Lower leg skin (tissue), 4 donors: ENCODE results near the gene PIK3AP1. TPM values are rescaled to one million over a fixed set of nuclear protein-coding genes. Genes with fewer than 3 reads are reported as not detected.
A peak's percentile ranks its signal among the peaks of the same experiment; 100 is the strongest.

Experiments
- DNase-seq, 2 donors: peaks; one replicate each; pipeline ENCODE4 v3.0.0-alpha.2; 2019; ENCODE audit warnings: low spot score in 2 of 2
- H3K4me3 ChIP-seq: fragments of 200-600 bp; sonication (generic); 2 replicates; pipeline ENCODE4 v1.5.1; 2017; ENCODE audit warnings: mild to moderate bottlenecking, low read depth; ENCODE audit not compliant: poor library complexity, severe bottlenecking
- POLR2A ChIP-seq, 2 donors: fragments of 450-650 bp; IDR thresholded peaks; one replicate each; pipeline ENCODE4 v1.6.1; 2016 to 2017; ENCODE audit warnings: antibody characterized with exemption in 2 of 2, mild to moderate bottlenecking in 1 of 2, moderate library complexity in 1 of 2
- WGBS, 2 donors: methylation state at CpG; one replicate each; pipeline ENCODE4 v1.1.5; 2018; 5-methylcytosine and 5-hydroxymethylcytosine counted together
- intact Hi-C: fragments of 100-400 bp; cut with DNase I; formaldehyde crosslinking; loops from one replicate; pipeline ENCODE4 v1.15.0; 2023; ENCODE audit warnings: low total_unique reads
- total RNA-seq, 4 donors: library from RNA; depleted of rRNA; stranded (reverse); fragments of >200 nt; gene quantifications; one replicate each; pipeline ENCODE4 v1.1.0, GENCODE V29; 2016
- TF ChIP-seq, protein P1 (sequence below), 3 donors: fragments of 450-650 bp; IDR thresholded peaks; one replicate each; pipeline ENCODE4 v1.5.1; 2016; ENCODE audit warnings: antibody characterized with exemption in 3 of 3, mild to moderate bottlenecking in 3 of 3, moderate library complexity in 2 of 3

Gene PIK3AP1
- total RNA-seq, 4 donors from 2014 or later: 2.2 to 5.4 (median 3.5) TPM

DNA sequence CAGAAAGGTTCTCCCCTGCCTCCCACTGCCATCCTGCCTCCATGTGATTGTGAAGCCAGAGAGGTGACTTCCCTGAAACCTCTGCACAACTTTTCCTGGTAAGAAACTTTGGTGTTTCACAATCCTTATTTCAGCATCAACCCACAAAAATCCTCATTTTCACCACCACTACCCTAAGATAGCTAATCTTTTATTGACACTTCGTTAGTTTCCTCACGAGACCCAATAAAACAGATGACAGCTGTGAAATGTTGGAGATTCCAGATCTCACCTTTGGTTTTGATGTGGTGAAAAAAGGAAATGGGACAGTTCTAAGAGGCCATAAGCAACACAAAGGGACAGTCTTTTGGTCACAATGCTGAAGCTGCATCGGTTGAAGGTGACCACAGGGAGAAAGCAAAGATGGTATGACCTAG, 73.6 kb downstream of the PIK3AP1 start:
- H3K4me3 ChIP-seq: no peak overlapping the region
- 71 to 80% methylated on average over 3 of the region's 3 CpGs for WGBS, 2 donors
- intact Hi-C loops: no loop called here
- no peak for DNase-seq
- TF ChIP-seq POLR2A (IDR thresholded peaks at IDR 0.05): no peak
- TF ChIP-seq, protein P1, sequence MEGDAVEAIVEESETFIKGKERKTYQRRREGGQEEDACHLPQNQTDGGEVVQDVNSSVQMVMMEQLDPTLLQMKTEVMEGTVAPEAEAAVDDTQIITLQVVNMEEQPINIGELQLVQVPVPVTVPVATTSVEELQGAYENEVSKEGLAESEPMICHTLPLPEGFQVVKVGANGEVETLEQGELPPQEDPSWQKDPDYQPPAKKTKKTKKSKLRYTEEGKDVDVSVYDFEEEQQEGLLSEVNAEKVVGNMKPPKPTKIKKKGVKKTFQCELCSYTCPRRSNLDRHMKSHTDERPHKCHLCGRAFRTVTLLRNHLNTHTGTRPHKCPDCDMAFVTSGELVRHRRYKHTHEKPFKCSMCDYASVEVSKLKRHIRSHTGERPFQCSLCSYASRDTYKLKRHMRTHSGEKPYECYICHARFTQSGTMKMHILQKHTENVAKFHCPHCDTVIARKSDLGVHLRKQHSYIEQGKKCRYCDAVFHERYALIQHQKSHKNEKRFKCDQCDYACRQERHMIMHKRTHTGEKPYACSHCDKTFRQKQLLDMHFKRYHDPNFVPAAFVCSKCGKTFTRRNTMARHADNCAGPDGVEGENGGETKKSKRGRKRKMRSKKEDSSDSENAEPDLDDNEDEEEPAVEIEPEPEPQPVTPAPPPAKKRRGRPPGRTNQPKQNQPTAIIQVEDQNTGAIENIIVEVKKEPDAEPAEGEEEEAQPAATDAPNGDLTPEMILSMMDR (IDR thresholded peaks at IDR 0.05): no peak

DNA sequence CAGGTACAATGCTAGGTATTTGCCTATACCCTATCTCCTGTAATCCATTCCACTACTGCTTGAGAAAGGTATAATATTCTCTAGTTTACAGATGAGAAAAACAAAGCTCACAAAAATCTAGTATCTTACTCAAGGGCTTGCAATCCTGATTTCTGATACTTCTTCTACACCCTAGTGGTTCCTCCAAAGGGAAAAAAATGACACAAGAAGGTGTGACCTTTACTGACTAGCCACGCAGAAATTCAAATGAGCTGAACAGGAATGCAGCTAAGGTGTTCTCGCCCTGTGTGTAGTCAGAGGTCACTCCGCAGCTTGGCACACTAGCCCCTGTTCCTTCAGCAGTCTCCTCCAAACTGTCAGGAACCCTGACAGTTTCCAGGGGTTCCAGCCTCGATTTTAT, 74.0 kb downstream of the PIK3AP1 start:
- H3K4me3 ChIP-seq: no peak overlapping the region
- no peak for TF ChIP-seq POLR2A (IDR thresholded peaks at IDR 0.05)
- TF ChIP-seq, protein P1 (IDR thresholded peaks at IDR 0.05): no peak
- 75 to 76% methylated on average over 4 of the region's 4 CpGs for WGBS, 2 donors
- intact Hi-C loops: no loop called here
- no peak for DNase-seq

DNA sequence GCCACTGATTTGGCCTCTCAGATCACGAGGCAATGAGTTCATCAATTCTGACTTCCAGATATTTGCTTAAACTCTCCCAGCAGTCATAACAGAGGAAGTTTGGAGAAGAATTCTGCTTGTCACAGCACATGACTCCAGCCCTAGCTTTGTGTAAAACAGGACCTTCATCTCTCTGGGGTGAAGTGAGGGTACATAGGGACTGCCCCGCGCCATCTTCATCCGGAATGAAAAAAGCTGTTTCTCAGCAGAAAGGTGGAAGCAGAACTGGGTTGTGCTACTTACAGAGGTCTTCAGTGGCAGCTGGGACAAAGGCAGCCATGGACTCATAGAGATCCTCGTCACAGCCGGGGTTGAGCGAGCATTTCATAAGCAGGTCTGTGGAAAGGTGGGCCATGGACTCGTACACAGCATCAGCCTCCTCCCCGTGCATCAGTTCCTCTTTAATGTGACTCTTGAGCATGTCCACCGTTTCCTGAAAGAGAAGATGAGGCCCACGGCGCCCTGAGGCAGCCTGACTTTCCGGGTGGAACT, 75.1 kb downstream of the PIK3AP1 start:
- 84 to 85% methylated on average over 13 of the region's 13 CpGs for WGBS, 2 donors
- no peak overlapping the region for H3K4me3 ChIP-seq
- peak in 1 of 2 donors; percentile 33 for DNase-seq
- intact Hi-C loops: no loop called here
- no peak for TF ChIP-seq POLR2A (IDR thresholded peaks at IDR 0.05)
- TF ChIP-seq, protein P1 (IDR thresholded peaks at IDR 0.05): no peak

DNA sequence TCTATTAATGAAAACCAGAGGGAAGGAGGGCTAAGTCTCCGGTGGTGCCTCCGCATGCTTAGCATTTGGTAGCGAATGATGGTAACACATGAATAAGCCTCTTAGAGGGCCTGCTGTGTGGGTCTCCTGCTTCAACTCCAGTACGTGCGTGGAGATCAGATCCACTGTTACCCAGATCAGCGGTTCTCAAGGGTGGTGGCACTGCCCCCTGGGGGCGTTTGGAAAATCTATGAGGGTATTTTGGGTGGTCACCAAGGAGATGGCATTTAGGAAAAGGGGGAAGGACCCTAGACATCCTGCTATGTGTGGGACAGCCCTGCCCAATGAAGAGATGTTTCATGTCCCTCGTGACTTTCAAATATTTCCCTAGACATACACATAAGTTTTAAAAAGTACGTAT, 76.4 kb downstream of the PIK3AP1 start:
- no peak for TF ChIP-seq POLR2A (IDR thresholded peaks at IDR 0.05)
- TF ChIP-seq, protein P1 (IDR thresholded peaks at IDR 0.05): no peak
- H3K4me3 ChIP-seq: no peak overlapping the region
- intact Hi-C loops: no loop called here
- 83% methylated on average over 9 of the region's 9 CpGs for WGBS, 2 donors
- DNase-seq: no peak

DNA sequence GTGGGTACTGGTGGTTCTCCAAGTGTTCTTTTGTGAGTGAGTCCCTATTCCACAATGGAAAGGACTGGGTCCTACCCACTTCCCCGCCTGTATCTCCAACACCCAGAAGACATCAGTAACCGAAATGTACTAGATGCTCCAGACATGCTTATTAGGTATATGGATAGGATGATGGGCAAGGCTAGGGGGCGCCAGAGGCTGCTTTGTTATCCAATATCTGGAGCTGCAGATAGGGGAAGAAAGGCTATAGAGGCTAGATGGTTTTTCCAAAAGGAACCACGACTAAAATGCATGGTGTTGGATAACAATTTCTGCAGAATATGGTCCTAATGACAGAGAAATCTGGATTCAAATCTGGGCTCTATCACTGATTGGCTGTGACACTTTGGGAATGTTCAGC, 77.3 kb downstream of the PIK3AP1 start:
- peak; percentile 39 to 91 for DNase-seq
- intact Hi-C loops: no loop called here
- WGBS, 2 donors: 53 to 57% methylated on average over 4 of the region's 4 CpGs
- no peak overlapping the region for H3K4me3 ChIP-seq
- TF ChIP-seq POLR2A (IDR thresholded peaks at IDR 0.05): no peak
- TF ChIP-seq, protein P1 (IDR thresholded peaks at IDR 0.05): no peak

DNA sequence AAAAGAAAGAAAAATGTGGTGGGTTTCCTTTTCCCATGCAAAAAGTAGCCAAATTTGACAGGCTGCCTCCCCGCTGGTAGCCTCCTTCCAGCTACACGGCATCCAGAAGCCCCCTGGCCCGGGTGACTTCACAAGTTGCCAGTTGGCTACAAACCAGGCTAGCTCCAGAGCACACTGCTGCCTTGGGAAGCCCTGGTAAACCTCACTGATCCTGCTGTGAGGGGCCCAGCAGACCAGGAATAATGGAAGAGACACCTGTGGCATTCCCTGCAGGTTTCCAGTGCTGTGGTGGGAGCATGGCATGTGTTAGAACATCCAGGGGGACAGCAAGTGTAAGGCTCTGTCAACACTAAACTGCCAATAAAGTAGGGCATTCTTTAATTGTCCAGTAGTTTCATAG, 77.8 kb downstream of the PIK3AP1 start:
- H3K4me3 ChIP-seq: no peak overlapping the region
- TF ChIP-seq, protein P1 (IDR thresholded peaks at IDR 0.05): no peak
- TF ChIP-seq POLR2A (IDR thresholded peaks at IDR 0.05): no peak
- DNase-seq: no peak
- intact Hi-C loops: no loop called here
- 33 to 44% methylated on average over 3 of the region's 3 CpGs for WGBS, 2 donors
